Cerebellar cortex (tissue), 1 donor: Measurements from ENCODE around the gene MAST4.
"Not testable (repeated sequence)": the region's sequence is repeated elsewhere in the genome, so short reads cannot be mapped to it uniquely, and the experiment has no call there.

Experiments
- DNase-seq: peaks from one replicate; pipeline ENCODE4 v3.0.0-alpha.2; 2015; ENCODE audit warnings: low spot score

MAST4 gene

GRCh38 chr5:66742896-66743247, 146.7 kb downstream of the MAST4 start:
- no peak for DNase-seq

DNA sequence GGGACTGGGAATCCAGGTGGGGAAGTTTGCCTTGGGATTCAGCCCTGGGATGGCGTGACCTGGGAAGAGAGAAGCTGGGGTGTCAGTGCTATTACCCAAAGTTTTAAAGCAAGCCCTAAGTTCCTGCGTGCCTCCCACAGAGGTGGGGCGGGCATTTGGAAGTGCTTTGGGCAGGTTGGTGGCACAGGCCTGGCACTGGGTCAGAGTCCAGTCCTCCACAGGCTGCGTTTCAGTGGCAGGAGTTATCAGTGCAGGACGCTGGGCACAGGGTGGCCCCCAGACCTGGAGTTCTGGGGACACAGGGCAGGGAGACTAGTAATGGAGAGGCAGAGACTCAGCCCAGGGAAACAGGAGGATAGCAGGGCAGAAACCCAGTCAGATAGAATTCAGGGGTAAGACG, 147.2 kb downstream of the MAST4 start:
- no peak for DNase-seq

- no peak for DNase-seq
These were observed 147.8 kb downstream of the MAST4 start for GRCh38 chr5:66744040-66744439.

GRCh38 chr5:66745297-66745696, 149.1 kb downstream of the MAST4 start:
- no peak for DNase-seq

DNA sequence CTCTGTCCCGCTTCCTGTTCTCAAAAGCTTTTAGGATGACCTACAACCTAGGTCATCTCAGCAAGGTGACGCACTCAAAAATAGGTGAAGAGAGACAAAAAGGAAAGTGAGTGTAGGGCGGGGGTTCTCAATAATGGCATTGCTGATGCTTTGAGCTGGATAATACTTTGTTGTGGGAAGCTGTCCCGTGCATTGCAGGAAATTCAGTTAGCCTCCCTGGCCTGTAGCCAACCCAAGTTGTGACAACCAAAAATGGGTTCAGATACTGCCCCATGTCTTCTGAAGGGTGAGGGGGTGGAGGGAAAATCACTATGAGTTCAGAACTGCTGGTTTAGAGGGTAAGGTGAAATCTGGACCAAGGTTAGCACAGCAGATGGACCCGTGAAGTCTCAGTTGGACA, 151.4 kb downstream of the MAST4 start:
- no peak for DNase-seq

GRCh38 chr5:66752668-66753067, 156.5 kb downstream of the MAST4 start:
- DNase-seq = not testable (repeated sequence)

DNA sequence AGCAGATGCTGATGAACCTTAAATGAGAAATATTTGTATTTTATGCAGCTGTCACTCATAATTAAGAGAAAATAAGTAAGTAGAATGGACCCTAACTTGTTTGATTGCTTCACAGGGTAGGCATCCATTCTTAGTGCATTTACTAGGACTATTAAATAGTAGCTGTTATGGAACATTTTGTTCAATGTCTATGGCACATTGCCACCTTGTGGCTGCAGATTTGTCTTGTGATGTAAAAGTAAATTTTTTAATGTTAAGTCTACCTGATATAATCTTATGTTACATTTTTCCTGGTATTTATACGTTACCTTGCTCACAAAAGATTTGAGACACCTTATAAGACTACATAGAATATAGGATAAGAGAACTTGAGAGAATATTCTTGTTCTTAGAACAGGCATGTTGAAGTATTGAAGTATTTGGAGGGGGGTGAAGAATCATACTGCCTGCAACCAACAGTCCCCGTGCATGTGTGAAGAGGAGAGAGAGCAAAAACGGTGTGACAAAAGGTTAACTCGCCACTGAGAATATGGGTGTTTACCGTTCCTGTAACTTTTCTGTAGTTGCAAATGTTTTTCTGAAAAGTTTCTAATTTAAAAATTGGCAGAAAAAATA, 161.1 kb downstream of the MAST4 start:
- peak; percentile 41 for DNase-seq

DNA sequence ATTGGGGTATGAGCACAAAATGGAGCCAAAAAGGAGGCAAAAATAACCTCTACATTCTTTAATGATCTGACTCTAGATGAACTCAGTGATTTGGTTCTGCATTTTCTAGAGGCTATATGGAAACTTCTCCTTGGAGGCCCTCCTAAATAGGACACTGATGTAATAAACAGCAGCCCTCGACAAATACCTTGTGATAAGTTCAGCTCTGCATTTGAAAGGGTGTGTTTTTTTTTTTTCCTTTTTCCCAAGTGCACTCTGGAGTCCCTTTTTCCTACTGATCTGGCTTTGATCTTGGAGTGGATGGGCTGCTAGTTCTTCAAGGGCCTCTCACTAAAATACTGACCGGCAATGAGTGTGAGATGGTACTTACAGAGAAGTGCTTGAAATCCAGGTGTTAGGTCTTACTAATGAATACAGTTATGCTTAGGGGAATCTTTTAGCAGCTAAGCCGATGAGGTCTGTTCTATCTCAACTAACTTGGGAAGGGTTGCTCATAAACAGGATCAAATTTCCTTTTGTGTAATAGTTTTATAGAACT, 161.7 kb downstream of the MAST4 start:
- no peak for DNase-seq

GRCh38 chr5:66769030-66769733, 173.0 kb downstream of the MAST4 start:
- no peak for DNase-seq

GRCh38 chr5:66769839-66770617, 173.8 kb downstream of the MAST4 start:
- peak; percentile 6 for DNase-seq

- DNase-seq = no peak
These were observed 181.7 kb downstream of the MAST4 start for GRCh38 chr5:66777868-66778267.

DNA sequence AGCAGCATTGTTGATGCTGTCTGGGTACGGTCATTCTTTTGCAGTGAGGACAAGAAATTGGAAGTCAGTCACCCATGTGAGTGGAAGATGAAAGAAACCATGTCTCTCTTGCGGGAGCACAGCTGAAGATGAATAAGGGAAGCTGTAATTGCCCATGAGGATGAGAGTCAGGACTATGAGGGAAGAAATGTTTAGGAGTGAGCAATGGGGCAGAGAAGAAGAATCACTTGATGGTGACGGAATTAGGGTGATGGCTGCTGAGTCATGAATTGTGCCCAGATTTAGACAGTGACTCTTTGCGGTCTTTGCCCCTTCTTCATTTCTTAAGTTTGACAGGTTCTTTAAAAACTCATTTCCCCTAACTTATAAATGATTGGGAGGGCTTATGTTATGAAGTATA, 183.3 kb downstream of the MAST4 start:
- no peak for DNase-seq

- DNase-seq = no peak
These were observed 192.4 kb downstream of the MAST4 start for GRCh38 chr5:66788556-66788955.

GRCh38 chr5:66789434-66789833, 193.2 kb downstream of the MAST4 start:
- no peak for DNase-seq

DNA sequence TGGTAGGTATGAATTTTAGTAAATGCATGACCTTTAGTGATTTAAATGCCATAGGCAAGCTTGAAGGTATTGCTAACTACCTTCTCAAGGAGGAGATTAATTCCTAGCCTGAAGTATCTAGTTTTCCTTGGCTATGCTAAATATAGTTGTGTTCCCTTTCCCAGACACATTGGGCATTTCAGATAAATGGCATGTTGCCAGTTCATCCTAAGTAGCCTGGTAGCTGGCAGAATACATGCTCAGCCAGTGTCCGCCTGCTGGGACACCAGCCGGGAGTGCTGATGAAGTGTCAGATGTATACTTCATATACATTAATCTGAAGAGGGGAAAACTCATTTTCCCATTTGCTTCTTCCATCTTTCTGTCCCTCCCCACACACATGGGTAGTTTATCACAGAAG, 196.9 kb downstream of the MAST4 start:
- DNase-seq = no peak

- DNase-seq = no peak
These were observed 199.5 kb downstream of the MAST4 start for GRCh38 chr5:66795682-66796081.

DNA sequence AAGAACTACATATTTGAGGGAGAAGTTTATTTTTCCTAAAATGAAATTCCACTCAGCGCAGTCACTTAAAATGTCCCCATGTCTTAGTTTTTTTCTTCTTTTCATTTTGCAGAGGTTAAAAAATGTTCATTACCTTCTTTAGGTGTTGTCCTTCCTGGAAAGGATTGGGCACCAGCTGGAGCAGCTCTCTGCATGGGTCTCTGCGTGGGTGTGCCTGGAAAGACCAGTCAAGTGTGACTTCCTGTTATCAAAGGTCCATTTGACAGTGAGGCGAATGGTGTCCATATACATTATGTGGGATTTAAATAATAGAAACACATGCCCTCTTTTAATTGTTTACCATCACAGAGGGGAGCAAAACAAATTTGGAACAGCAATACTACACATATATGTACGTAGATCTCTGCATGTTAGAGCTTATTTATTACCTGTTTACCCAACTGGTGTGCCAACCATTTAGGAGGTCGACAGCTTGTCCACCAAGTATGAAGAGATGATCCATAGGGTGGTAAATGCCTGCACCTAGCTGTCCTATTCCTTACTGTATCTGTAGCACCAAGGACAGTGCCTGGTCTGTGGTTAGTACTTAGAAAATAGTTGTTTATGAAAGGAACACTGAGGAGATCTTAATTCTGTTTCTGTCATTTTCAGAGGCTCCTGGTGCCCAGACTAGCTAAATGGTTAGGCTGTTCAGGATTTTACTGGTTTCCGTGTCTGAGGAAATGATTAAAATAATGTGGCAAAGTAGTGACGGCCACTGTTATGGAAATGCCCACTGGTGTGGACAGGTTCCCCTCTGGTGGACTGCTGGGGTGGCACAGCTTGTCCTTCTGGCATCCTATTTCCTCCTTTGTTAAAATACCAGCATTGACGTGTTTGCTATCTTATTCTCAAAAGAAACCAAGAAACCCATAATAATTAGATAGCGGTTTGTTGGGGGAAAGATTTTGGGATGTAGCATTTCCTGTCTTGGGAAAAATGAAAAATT, 200.4 kb downstream of the MAST4 start:
- DNase-seq = peak; percentile 27

- DNase-seq = no peak
These were observed 206.7 kb downstream of the MAST4 start for GRCh38 chr5:66802941-66803340.

GRCh38 chr5:66805514-66806430, 209.6 kb downstream of the MAST4 start:
- no peak for DNase-seq

DNA sequence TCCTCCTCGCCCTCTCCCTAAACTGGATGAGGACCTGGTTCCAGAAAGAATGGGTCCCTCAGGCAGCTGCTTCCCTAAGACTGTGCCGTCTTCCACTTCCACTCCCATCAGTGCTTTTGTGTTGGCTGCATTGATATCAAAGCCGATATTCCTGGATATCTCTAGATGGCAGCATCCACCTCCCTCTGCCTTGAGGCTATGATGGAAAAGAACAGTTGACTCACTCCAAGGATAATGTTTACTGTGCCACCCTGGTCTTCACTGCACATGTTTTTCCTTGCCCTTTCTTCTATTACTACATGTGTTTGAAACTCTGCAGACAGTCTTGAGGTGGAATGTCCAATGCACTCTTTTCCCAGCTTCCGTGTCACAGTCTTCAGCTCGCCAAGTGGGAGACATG, 211.6 kb downstream of the MAST4 start:
- peak; percentile 9 for DNase-seq

- no peak for DNase-seq
These were observed 212.5 kb downstream of the MAST4 start for GRCh38 chr5:66808663-66809062.
